Heart right ventricle (tissue), 16 donors: ENCODE measurements around the gene SYNGR4. TPM values are rescaled to one million over a fixed set of nuclear protein-coding genes. Genes with fewer than 3 reads are reported as not detected.

Experiments used
- ATAC-seq, 8 donors: fragments of 200-7000 bp; cut with Tn5 transposase; one replicate each; pipeline ENCODE4 v1.9.1; 2020; ENCODE audit warnings: mild to moderate bottlenecking in 8 of 8, moderate library complexity in 8 of 8, moderate number of reproducible peaks in 1 of 8
- DNase-seq, 2 donors: peaks; one replicate each; pipeline ENCODE4 v3.0.0-alpha.2; 2020
- H3K27ac ChIP-seq, 10 donors: fragments of 200-600 bp; sonication (generic) in 2 of 10; one replicate each; pipeline versions ENCODE4 v1.5.0 to v1.8.0; 2020 to 2022; ENCODE audit warnings: mild to moderate bottlenecking in 3 of 10
- H3K27me3 ChIP-seq, 7 donors: fragments of 200-600 bp; one replicate each; pipeline ENCODE4 v1.8.0; 2021 to 2022; ENCODE audit warnings: mild to moderate bottlenecking in 2 of 7
- H3K36me3 ChIP-seq, 9 donors: fragments of 200-600 bp; sonication (generic) in 1 of 9; one replicate each; pipeline versions ENCODE4 v1.5.0 to v1.8.0; 2020 to 2022; ENCODE audit warnings: mild to moderate bottlenecking in 2 of 9
- H3K4me1 ChIP-seq, 9 donors: fragments of 200-600 bp; sonication (generic) in 1 of 9; one replicate each; pipeline versions ENCODE4 v1.5.0 to v1.8.0; 2020 to 2022; ENCODE audit warnings: mild to moderate bottlenecking in 4 of 9
- H3K4me3 ChIP-seq, 10 donors: fragments of 200-600 bp; sonication (generic) in 2 of 10; one replicate each; pipeline versions ENCODE4 v1.5.0 to v1.8.0; 2020 to 2022; ENCODE audit warnings: mild to moderate bottlenecking in 7 of 10, moderate library complexity in 2 of 10
- H3K9me3 ChIP-seq, 11 donors: fragments of 200-600 bp in 10 of 11; sonication (generic) in 2 of 11; one replicate each; pipeline versions ENCODE4 v1.5.0 to v1.8.0; 2013 to 2022; ENCODE audit warnings: mild to moderate bottlenecking in 2 of 11, control low read depth in 1 of 11, moderate library complexity in 1 of 11
- WGBS, 2 donors: extraction: QIAGEN DNeasy Blood & Tissue Kit; methylation state at CpG; one replicate each; pipeline ENCODE4 v1.1.7; 2013; ENCODE audit warnings: inconsistent platforms in 1 of 2; 5-methylcytosine and 5-hydroxymethylcytosine counted together
- intact Hi-C, 10 donors: fragments of 100-400 bp; cut with DNase I; formaldehyde crosslinking; loops; one replicate each; pipeline versions ENCODE4 v1.11.1 to v1.14.2; 2022
- polyA plus RNA-seq, 2 donors: library from polyadenylated mRNA; stranded (reverse); fragments of 200-250 nt; gene quantifications; one replicate each; pipeline ENCODE4 v1.2.3, GENCODE V29; 2013
- total RNA-seq, 10 donors: library from RNA; stranded (reverse); fragmentation: NEBNext Ultra II Directional in 3 of 10; extraction: Animal tissue kit (Norgen Biotek cat#: 25700) in 3 of 10; gene quantifications; one replicate each; pipeline versions ENCODE4 v1.2.1 to v1.2.4, GENCODE V29; 2021 to 2023
- TF ChIP-seq, protein P1 (sequence below), 9 donors: fragments of 200-600 bp; sonication (generic) in 2 of 9; IDR thresholded peaks; one replicate each; pipeline versions ENCODE4 v1.5.0 to v1.8.0; 2021 to 2022; ENCODE audit warnings: antibody characterized with exemption in 9 of 9, mild to moderate bottlenecking in 5 of 9, moderate library complexity in 1 of 9
- donor health status: Arrhythmogenic right ventricular cardiomyopathy.
- donor health status: ischemic (EF 13 %, LVEDD 7.1; RV severe dilation, severe dysfunction).
- donor health status: healthy with polysubstance abuse.
- donor health status: DM: no; HTN: yes; CAD: no.
- donor health status: DM: no; HTN: no; CAD: no.
- donor health status: ischemic (EF 25% LVEDD 6.9; RV normal size, moderate dysfunction).
- donor health status: ischemic (EF 25% LVEDD 5.7; RV mildly dilated, moderate dysfunction).
- donor health status: healthy.
- donor health status: DM: yes; HTN: yes; CAD: no.
- donor health status: Ischemic cardiomyopathy.
- donor health status: ischemic (EF 35%, LVEDD 5.7; RV mildly dilated, moderate dysfunction).
- donor health status: nonischemic (EF 11% LVEDD 7.7; RV severe dilation, severe dysfunction).
- donor health status: DM: yes; HTN: yes; CAD: no.
- donor health status: PGD.
- donor health status: ischemic (EF 29% LVEDD 5.4; RV normal size, mild dysfunction).
- donor health status: nonischemic (EF 23%, LVEDD 6.1; RV moderate dilation, normal function).

The SYNGR4 gene
- total and polyA plus RNA-seq, 12 donors: not detected

GRCh38 chr19:48398375-48399235 lies 34.4 kb downstream of the SYNGR4 start:
- peak overlapping the region in 9 of 10 donors; percentile 10 to 48 (median 43) for H3K4me3 ChIP-seq
- peaks cover 25 to 57% (median 45%) of the 10 kb centered on the region in 7 donors for H3K27me3 ChIP-seq
- intact Hi-C loops: no loop called here
- DNase-seq (peak; percentile 52 to 82), ATAC-seq (peak; percentile 44 to 78 (median 64))
- H3K27ac ChIP-seq: peak overlapping the region in 4 of 10 donors; percentile 26 to 68 (median 44)
- no peaks in the 10 kb centered on the region for H3K9me3 ChIP-seq
- TF ChIP-seq, protein P1, sequence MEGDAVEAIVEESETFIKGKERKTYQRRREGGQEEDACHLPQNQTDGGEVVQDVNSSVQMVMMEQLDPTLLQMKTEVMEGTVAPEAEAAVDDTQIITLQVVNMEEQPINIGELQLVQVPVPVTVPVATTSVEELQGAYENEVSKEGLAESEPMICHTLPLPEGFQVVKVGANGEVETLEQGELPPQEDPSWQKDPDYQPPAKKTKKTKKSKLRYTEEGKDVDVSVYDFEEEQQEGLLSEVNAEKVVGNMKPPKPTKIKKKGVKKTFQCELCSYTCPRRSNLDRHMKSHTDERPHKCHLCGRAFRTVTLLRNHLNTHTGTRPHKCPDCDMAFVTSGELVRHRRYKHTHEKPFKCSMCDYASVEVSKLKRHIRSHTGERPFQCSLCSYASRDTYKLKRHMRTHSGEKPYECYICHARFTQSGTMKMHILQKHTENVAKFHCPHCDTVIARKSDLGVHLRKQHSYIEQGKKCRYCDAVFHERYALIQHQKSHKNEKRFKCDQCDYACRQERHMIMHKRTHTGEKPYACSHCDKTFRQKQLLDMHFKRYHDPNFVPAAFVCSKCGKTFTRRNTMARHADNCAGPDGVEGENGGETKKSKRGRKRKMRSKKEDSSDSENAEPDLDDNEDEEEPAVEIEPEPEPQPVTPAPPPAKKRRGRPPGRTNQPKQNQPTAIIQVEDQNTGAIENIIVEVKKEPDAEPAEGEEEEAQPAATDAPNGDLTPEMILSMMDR (IDR thresholded peaks at IDR 0.05): no peak
- 7 to 9% methylated on average over 55 to 104 of the region's 104 CpGs for WGBS, 2 donors
- peaks cover 0 to 39% (median 15%) of the 10 kb centered on the region in 9 donors for H3K4me1 ChIP-seq
- no peaks in the 10 kb centered on the region for H3K36me3 ChIP-seq

GRCh38 chr19:48400018-48400742 lies 36.0 kb downstream of the SYNGR4 start:
- H3K4me3 ChIP-seq: peak overlapping the region in 6 of 10 donors; percentile 4 to 30 (median 14)
- WGBS, 2 donors: 36 to 43% methylated on average over 14 of the region's 14 CpGs
- H3K36me3 ChIP-seq: no peaks in the 10 kb centered on the region
- peaks cover 0 to 30% (median 3%) of the 10 kb centered on the region in 9 donors for H3K4me1 ChIP-seq
- H3K9me3 ChIP-seq: no peaks in the 10 kb centered on the region
- DNase-seq: peak; percentile 49 to 62
- peaks cover 17 to 41% (median 29%) of the 10 kb centered on the region in 7 donors for H3K27me3 ChIP-seq
- TF ChIP-seq, protein P1 (IDR thresholded peaks at IDR 0.05): no peak
- H3K27ac ChIP-seq: peak overlapping the region in 4 of 10 donors; percentile 2 to 25 (median 4)
- ATAC-seq: peak; percentile 54 to 75 (median 72)
- intact Hi-C loops: no loop called here

DNA sequence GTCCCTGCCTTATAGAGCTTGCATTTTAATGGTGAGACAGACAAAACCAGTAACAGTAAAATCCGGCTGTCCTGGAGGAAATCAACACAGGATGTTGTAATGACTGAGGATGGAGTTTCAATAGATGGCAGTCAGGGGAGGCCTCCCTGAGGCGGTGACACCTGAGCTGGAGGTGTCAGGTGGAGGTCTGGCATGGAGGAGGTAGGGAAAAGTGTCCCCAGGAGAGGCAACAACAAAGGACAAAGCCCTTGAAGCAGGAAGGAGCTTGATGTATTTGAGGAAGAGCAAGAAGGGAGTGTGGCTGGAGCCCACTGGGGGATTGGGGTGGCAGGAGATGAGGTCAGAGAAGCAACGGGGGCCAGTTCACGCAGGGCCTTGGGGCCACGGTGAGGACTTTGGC lies 37.1 kb downstream of the SYNGR4 start:
- WGBS, 2 donors: 67 to 86% methylated on average over 5 of the region's 5 CpGs
- intact Hi-C loops: no loop called here
- DNase-seq: no peak

More for the DNA sequence above, 37.1 kb downstream of the SYNGR4 start:
- no peak for ATAC-seq
- TF ChIP-seq, protein P1 (IDR thresholded peaks at IDR 0.05): no peak
- Histone ChIP-seq H3K27ac (no peak overlapping the region), H3K4me3 (no peak overlapping the region), H3K36me3 (no peaks in the 10 kb centered on the region), H3K4me1 (peaks cover 0 to 30% (median 3%) of the 10 kb centered on the region in 9 donors), H3K9me3 (peaks cover 0 to 5% (median 0%) of the 10 kb centered on the region in 11 donors), H3K27me3 (peaks cover 14 to 30% (median 18%) of the 10 kb centered on the region in 7 donors)
